GM13977 (cell line): ENCODE data around the gene CRB2.

Source experiments
- DNase-seq: peaks from one replicate; pipeline ENCODE4 v3.0.0; 2012; ENCODE audit warnings: low spot score
- in situ Hi-C: fragments of 300-500 bp; cut with MboI; formaldehyde crosslinking; loops from one replicate; pipeline ENCODE4 v1.12.0; 2022; ENCODE audit warnings: low sequenced_read_pairs, low pct_unique_long_range_greater_than_20kb, mixed read lengths, inconsistent platforms; ENCODE audit not compliant: unreplicated experiment
- TF ChIP-seq, protein P1 (sequence below): IDR thresholded peaks from 2 replicates; pipeline ENCODE4 v1.5.1; 2012; ENCODE audit warnings: mild to moderate bottlenecking, control low read depth; ENCODE audit not compliant: insufficient read depth; ENCODE audit errors: extremely low read depth, missing control alignments

The CRB2 gene

DNA sequence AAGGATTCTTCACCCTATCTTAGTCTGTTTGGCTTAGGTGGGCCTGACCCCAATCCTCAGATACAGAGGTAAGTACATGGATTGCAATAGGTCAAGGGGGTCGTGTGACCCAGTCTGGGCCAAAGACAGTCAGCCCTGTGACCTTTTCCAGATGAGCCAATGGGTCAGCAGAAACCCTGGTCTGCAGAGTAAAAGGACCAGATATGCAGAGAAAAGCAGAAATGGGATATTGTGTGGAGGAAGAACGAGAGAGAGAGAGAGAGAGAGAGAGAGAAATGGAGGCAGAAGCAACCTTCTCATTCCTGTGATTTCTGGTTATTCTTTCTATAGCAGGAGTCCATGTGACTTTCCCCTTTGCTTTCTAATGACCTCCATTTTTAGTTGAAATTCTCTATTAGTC is 40.4 kb upstream of the CRB2 start:
- in situ Hi-C loops = no loop called here
- DNase-seq = no peak
- TF ChIP-seq, protein P1, sequence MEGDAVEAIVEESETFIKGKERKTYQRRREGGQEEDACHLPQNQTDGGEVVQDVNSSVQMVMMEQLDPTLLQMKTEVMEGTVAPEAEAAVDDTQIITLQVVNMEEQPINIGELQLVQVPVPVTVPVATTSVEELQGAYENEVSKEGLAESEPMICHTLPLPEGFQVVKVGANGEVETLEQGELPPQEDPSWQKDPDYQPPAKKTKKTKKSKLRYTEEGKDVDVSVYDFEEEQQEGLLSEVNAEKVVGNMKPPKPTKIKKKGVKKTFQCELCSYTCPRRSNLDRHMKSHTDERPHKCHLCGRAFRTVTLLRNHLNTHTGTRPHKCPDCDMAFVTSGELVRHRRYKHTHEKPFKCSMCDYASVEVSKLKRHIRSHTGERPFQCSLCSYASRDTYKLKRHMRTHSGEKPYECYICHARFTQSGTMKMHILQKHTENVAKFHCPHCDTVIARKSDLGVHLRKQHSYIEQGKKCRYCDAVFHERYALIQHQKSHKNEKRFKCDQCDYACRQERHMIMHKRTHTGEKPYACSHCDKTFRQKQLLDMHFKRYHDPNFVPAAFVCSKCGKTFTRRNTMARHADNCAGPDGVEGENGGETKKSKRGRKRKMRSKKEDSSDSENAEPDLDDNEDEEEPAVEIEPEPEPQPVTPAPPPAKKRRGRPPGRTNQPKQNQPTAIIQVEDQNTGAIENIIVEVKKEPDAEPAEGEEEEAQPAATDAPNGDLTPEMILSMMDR = no peak

DNA sequence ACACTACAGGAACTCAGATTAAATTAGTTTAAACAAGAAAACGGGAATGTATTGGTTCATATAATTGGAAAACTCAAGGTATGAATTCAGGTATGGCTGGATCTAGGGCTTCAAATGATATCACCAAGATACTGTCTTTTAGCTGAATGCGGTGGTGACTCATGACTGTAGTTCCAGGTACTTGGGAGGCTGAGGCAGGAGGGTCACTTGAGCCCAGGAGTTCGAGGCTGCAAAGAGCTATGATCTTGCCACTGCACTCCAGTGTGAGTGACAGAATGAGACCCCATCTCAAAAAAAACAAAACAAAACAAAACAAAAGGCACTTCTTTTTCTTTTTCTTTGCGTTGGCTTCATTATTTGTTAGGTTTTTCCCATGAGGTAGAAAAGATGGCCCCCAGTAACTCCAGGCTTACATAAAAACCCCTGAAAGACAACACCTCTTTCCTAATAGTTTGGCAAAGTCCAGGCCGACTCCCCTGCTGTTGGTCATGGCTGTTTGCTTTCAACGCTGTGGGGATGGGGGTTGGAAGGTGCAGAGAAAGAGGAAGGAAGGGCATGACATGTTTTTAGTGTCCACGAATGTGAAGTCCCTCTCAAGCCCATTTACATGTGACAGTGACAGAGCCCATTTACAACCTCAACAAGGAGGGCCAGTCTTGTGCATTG is 39.8 kb upstream of the CRB2 start:
- TF ChIP-seq, protein P1 = no peak
- in situ Hi-C loops = no loop called here
- no peak for DNase-seq

DNA sequence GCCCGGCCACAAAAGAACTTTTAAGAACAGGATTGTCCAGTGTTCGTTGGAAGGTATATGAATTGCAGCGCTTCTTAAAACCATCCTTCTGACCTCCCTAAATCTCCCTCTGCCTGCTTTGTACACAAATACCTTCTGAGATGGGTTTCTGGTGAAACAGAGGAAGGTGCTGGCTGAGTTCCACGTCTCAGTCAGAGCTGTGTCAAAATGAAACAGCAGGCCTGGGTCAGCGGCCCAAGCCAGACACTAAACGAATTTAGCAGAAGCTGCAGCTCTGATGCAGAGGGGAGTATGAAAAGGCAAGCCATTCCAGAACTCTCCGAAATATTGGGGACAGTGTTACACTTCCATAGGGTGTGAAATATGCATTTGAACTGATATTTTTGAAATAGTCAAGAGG is 37.8 kb upstream of the CRB2 start:
- in situ Hi-C loops = no loop called here
- peak; percentile 82 for DNase-seq
- TF ChIP-seq, protein P1 = no peak

DNA sequence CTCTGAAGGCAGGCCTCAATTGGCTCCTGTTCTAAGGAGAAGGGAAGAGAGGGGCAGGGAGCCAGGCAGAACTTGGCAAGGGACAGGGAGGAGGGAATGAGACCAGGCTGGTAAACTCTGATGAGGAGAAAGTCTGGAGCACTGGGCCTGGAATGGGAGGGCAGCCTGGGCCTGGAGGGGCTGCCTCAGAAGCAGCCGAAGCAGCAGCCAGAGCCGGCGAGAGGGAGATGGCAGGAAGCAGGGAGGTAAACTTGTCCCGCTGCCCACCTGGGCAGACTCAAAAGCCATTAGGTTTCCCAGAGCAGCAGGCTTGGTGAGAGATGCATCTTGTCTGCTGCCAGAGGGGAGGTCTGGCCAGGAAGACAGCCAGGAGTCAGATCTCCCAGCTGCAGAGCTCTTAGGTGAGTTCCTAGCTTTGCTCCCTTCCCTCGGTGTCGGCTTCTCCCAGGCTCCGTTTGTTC is 37.0 kb upstream of the CRB2 start:
- DNase-seq = no peak
- in situ Hi-C loops = no loop called here
- TF ChIP-seq, protein P1 = no peak

DNA sequence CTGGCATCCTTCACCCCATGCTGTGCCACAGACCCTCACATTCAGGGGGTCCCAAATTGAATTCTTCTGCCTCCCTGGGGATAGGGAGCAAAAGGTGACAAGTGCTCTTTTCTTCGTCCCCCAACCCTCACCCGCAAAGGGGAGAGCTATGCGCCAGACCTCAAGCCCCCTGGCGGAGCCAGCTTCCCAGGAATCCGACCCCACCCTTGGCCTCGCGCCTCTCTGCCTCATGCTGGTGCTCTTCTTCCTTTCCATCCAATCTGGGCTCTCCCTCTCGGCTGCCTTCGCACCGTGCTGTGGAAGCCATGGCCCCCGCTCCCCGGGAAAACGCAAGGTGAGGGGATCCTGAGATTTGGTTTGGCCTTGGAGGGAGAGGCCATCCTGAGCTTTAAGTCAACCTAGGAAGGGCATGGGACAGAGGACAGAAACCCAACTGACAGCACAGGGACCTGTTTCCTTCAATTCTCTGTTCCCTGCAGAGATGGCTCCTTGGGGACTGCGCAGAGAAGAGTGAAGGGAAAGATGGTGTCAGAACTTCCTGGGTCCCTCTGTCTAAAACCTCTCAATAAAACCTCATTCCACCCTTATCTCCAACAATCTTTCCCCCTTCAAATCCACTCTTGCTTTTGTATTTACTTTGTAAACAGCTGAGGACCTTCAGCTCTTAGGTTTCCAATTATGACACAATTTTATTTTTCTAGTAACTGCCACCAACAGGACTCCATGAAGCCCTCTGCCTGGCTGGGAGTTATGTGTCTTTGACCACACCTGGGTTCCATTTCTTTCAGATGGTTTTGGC is 36.3 kb upstream of the CRB2 start:
- DNase-seq = no peak
- in situ Hi-C loops = no loop called here
- TF ChIP-seq, protein P1 = no peak

DNA sequence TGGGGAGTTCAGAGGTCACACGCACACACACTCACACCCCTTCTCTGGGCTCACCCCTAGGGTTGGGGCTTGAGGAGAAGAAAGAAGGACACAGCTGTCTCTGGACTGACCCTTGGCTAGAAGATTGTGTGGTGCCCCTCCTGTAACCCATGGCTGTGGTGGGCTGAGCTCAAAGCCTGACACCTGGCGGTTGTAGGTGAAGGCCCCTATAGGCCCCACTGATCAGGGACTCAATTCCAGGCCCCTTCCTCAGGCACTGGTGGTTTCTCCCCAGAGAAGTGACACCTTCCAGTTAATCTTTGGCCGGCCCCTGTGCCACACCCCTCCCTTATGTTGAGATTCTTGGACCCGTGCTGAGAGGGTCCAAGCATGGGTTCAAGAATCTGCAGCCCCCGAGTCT is 35.2 kb upstream of the CRB2 start:
- DNase-seq = no peak
- in situ Hi-C loops = no loop called here
- TF ChIP-seq, protein P1 = no peak
